NCI-H2081 (cell line): ENCODE data around the gene KPTN.
"Not testable (repeated sequence)": the region's sequence is repeated elsewhere in the genome, so short reads cannot be mapped to it uniquely, and the experiment has no call there.

Experiments used
- DNase-seq, 2 experiments: peaks; one replicate each; lab custom pipeline; 2025; lab: John Stamatoyannopoulos, UW

Gene KPTN

GRCh38 chr19:47491358-47492136 lies 7.5 kb upstream of the KPTN start:
- DNase-seq, result no peak

DNA sequence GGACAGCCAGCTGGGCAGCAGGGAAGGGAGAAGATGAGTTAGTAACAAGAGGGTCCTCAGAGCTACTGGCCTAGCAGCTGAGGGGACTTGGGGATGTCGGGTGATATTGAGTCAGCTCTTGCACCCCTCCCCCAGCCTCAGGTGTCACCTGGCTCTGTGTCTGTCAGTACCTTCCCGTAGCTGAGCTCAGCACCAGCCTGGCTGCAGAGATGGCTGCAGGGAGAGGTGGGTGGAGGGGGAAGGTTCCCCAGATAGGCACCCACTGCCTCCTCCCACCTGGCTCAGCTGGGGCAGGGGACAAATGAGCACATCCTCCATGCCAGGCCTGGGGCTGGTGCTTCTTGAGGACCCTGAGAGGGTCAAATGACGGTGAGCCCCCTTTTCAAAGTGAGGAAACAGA lies 6.8 kb upstream of the KPTN start:
- no peak for DNase-seq

- no peak for DNase-seq
Measured at GRCh38 chr19:47490031-47490430, 6.0 kb upstream of the KPTN start.

GRCh38 chr19:47489072-47489914 lies 5.3 kb upstream of the KPTN start:
- DNase-seq, result no peak

DNA sequence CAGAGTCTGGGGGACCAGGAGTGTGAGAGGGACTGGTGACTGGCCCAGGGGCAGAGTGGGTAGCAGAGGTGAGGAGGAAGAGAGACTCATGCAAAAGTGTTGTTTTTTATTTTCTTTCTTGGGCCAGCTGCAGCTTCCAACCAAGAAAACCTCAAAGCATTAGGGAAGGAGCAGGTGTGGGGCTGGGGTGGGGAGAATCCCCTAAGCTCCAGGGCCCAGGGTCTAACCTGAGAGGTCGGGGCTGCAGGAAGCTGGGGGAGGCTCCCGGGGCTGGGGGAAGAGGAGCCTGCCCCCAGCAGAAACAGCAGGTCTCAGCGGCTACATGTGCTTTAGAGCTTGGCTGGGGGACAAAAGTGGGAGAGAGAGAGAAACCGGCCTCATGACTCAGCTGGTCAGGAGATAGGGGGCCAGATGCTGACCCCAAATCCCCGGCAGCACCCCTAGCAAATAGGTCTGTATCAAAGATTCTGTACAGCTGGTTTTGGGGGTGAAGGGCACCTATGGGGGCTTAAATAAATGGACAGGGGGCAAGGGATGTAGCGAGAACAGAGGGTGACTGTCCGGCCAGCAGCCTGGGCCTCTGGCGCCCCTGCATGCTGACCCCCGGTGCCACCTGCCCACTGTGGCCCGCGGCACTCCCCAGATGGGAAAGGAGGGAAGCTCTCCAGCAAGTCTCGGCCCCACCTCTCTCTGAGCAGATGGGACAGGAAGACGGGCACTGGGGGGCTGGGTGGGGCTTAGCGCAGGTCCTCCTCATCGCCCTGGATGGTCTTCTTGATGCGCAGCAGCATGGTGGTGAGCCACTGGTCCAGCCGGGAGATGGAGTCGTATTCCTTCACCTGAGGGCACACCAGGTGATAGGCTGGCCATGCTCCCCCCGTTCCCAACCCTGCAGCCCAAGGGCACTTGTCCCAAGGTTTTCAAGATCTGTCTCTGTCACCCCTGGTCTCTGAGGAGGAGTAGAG lies 3.8 kb upstream of the KPTN start:
- DNase-seq, result no peak

DNA sequence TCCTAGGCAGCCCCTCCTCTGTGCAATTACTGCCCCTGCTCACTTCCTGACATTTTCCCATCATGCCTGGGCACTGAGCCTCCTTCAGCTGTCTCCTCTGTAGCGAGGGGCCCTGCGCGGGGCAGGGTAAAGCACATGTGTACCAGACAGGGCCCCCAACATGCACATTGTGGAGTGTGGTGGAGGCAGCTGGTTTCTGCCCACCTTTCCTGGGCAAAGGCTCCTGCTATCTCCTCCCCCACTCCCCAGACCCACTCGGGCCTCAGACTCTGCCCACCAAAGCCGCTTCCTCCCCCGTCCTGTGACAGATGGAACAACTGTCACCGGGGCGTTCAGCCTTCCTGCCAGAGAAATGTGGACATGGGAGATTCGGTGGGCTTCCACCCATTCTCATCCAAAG lies 2.9 kb upstream of the KPTN start:
- no peak for DNase-seq

- not testable (repeated sequence) for DNase-seq
Measured at GRCh38 chr19:47486220-47486619, 2.2 kb upstream of the KPTN start.

DNA sequence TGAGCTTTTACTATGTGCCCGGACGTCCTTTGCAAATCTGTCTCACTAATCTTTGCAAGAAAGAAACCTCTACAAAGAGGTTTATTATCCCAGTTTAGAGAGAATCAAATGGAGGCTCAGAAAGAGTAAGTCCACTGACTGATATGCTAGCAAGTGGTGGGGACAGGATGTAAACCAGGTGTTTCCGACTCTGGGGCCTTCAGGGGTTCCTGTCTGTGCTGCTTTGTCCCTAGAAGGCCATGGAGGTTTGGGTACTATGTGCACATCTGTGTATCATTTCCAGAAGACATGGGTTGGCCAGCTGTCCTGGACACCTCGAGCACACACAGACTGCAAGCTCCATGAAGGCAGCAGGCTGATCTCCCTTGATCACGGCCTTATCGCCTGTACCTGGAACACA lies 1.2 kb upstream of the KPTN start:
- DNase-seq, result no peak

- no peak for DNase-seq
Measured at GRCh38 chr19:47483200-47483599, 819 bp downstream of the KPTN start.

DNA sequence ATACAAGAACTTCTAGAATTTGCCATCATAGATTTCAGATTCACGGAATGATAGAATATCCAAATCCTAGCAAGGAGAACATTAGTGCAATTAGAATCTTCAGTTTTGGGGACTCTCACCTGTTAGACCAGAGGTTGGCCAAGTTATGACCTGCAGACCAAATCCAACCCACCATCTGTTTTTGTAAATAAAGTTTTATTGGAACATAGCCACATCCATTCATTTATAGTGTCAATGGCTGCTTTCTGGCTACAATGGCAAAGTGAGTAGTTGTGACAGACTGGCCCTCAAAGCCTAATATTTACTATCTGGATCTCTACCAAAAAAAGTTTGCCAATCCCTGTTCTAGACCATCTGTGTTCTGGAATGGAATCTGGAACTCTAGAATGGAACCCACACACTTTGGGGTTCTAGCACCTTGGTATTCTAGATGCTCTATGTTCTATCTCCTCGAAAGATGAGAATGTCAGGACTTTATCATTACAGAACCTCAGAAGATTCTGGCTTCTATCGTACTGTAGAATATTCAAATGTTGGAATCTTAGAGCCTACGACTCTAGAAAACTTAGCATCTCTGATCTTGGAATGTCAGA lies 2.5 kb downstream of the KPTN start:
- DNase-seq, result no peak

DNA sequence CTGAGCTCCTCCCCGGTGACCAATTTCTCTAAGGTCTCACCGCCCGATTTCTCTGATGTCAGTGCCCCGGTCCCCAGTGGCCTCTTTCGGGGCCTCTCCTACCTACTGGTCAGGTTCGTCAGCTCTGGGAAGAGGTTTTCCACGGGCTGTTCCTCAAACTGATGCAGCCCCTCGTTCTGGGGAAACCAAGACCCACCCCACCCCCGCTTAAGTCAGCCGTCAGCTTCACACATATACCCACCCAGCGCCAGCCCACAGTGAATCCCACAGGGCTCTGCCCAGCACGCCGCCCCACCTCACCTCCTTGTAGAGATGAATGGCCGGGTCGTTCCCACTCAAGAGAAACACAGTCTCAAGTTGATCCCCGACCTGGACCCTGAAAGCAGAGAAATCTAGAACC lies 3.4 kb downstream of the KPTN start:
- DNase-seq, result no peak

- no peak for DNase-seq
Measured at GRCh38 chr19:47479701-47480503, 4.1 kb downstream of the KPTN start.

- no peak for DNase-seq
Measured at GRCh38 chr19:47476438-47476972, 7.5 kb downstream of the KPTN start.

GRCh38 chr19:47475465-47475864 lies 8.6 kb downstream of the KPTN start:
- no peak for DNase-seq

DNA sequence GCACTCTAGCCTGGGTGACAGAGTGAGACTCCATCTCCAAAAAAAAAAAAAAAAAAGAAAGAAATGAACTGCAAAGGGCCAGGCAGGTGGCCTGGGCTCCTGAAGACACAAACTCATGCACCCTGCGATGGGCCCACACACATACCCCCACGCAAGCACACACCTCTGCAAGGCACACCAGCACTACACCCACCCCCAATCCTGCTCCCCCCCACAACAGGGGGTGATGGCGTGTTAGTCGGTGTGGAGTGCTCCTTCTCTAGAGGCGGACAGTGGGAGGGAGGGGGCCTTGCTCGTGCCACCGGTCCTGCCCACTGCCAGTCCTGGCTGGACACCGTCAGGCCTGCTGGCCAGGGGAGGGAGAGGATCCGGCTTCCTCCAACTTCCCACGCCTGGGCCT lies 10.7 kb downstream of the KPTN start:
- DNase-seq, result no peak

GRCh38 chr19:47471733-47472457 lies 12.1 kb downstream of the KPTN start, which contains the start of gene SLC8A2:
SLC8A2 (minus strand) TSS chr19:47471893; CDS start chr19:47466403, 5,490 bp downstream.
- DNase-seq, result peak; percentile 30 to 44

GRCh38 chr19:47471381-47471732 lies 12.7 kb downstream of the KPTN start:
- no peak for DNase-seq

DNA sequence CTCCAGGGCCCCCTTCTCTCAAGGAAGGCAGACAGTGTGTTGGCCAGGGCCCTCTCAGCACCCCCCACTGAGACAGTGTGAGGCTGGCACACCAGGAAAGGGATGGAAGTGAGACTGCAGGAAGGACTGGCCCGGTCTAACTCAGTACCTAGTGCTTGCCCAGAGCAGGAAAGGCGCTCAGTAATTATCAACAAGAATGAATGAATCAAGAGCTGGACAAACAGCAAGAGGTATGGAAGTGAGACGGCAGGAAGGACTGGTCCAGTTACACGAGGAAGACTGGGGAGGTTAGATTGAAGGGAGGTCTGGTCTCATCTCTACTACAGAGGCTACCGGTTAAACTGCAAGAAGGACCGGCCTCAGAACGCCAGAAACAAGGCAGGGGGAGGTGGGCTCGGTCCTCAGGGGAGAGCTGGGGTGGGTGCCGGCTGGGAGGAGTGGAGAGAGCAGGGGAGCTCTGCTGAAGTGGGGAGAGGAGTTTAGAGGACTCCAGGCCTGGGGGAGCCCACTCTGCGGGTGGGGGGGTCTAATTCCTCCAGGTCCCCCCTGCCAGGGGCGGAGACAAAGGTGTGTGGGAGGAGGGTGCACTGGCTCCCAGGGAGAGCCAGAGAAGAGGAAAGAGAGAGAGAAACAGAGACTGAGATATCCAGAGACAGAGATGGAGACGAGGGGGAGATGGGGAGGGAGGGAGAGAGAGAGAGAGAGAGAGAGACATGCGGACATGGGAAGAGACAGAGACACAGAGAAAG lies 13.4 kb downstream of the KPTN start:
- DNase-seq, result no peak

DNA sequence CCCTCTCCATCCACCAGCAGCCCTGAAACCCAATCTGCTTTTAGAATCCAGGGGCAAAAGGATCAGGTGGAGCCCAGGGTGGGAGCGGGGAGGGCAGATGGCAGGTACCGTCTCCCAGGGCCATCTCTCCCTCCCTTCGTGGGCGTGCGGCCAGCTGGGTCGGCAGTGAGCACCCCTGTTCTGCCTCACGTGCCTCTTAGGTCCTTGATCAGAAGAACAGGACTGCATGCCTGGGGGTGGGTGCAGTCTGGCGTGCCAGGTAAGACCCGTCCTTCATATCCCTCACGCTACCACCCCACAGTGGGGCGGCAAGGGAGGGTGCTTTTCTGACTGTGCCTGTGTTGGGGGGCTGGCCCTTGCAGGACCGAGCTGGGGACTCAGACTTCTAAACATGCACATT lies 14.3 kb downstream of the KPTN start:
- no peak for DNase-seq
